Head of caudate nucleus (tissue), 42 donors: ENCODE results near the gene TTC19.
"Not testable (repeated sequence)": the region's sequence is repeated elsewhere in the genome, so short reads cannot be mapped to it uniquely, and the experiment has no call there.

Experiments
- DNase-seq, 42 donors: peaks; one replicate each; pipeline versions ENCODE4 v3.0.0 to v3.0.0-alpha.2; 2020 to 2021; ENCODE audit warnings: mixed read lengths in 7 of 42
- intact Hi-C: fragments of 100-400 bp; cut with DNase I; formaldehyde crosslinking; loops from one replicate; pipeline ENCODE4 v1.15.0; 2022

TTC19 gene

GRCh38 chr17:15971098-15971678 is 28.4 kb upstream of the TTC19 start:
- intact Hi-C loops, result no loop called here
- no peak for DNase-seq

GRCh38 chr17:15971882-15972281 is 27.7 kb upstream of the TTC19 start:
- DNase-seq, result no peak
- intact Hi-C loops, result no loop called here

GRCh38 chr17:15972497-15972951 is 27.1 kb upstream of the TTC19 start:
- no peak for DNase-seq
- intact Hi-C loops, result no loop called here

- DNase-seq, result no peak
- intact Hi-C loops, result no loop called here
Observed at GRCh38 chr17:15973016-15973415, 26.6 kb upstream of the TTC19 start.

- no peak for DNase-seq
- intact Hi-C loops, result no loop called here
Observed at GRCh38 chr17:15973834-15974233, 25.8 kb upstream of the TTC19 start.

GRCh38 chr17:15977894-15978293 is 21.7 kb upstream of the TTC19 start:
- intact Hi-C loops, result no loop called here

GRCh38 chr17:15978606-15979005 is 21.0 kb upstream of the TTC19 start:
- no peak for DNase-seq
- intact Hi-C loops, result no loop called here

More at GRCh38 chr17:15977894-15978293, 21.7 kb upstream of the TTC19 start:
- no peak for DNase-seq

GRCh38 chr17:15979013-15979412 is 20.6 kb upstream of the TTC19 start:
- DNase-seq, intact Hi-C loops: not testable (repeated sequence)

GRCh38 chr17:15981208-15981607 is 18.4 kb upstream of the TTC19 start:
- intact Hi-C loops, result no loop called here

GRCh38 chr17:15981646-15982580 is 17.7 kb upstream of the TTC19 start:
- DNase-seq, result no peak

More at GRCh38 chr17:15981208-15981607, 18.4 kb upstream of the TTC19 start:
- DNase-seq, result no peak

GRCh38 chr17:15996322-15996721 is 3.3 kb upstream of the TTC19 start:
- no peak for DNase-seq
- intact Hi-C loops, result loop anchor here (5.0 kb wide), 1 partner anchor 169 kb away; no protein-coding TSS in a partner anchor

More at GRCh38 chr17:15981646-15982580, 17.7 kb upstream of the TTC19 start:
- intact Hi-C loops, result no loop called here

GRCh38 chr17:15998031-15998562 is 1.5 kb upstream of the TTC19 start:
- no peak for DNase-seq
- intact Hi-C loops, result loop anchor here (5.0 kb wide), 1 partner anchor 171 kb away; no protein-coding TSS in a partner anchor

GRCh38 chr17:15999974-16000827 is 577 bp downstream of the TTC19 start:
- peak in 31 of 42 donors; percentile 9 to 62 (median 31) for DNase-seq
- intact Hi-C loops, result loop anchor here (5.0 kb wide), 2 partner anchors 173 to 217 kb away; partner anchors contain the start of genes NCOR1 and PIGL

GRCh38 chr17:16001226-16001897 is 1.7 kb downstream of the TTC19 start:
- intact Hi-C loops, result loop anchor here (5.0 kb wide), 1 partner anchor 216 kb away; the partner anchor contains the start of genes NCOR1 and PIGL
- no peak for DNase-seq

GRCh38 chr17:16002708-16003260 is 3.2 kb downstream of the TTC19 start:
- intact Hi-C loops, result loop anchor here (5.0 kb wide), 1 partner anchor 215 kb away; the partner anchor contains the start of genes NCOR1 and PIGL
- no peak for DNase-seq

- intact Hi-C loops, result loop anchor here (5.0 kb wide), 1 partner anchor 213 kb away; the partner anchor contains the start of genes NCOR1 and PIGL
- DNase-seq, result no peak
Observed at GRCh38 chr17:16003841-16004240, 4.2 kb downstream of the TTC19 start.

- intact Hi-C loops, result no loop called here
- DNase-seq, result no peak
Observed at GRCh38 chr17:16005636-16006035, 6.0 kb downstream of the TTC19 start.

GRCh38 chr17:16007439-16007838 is 7.8 kb downstream of the TTC19 start:
- no peak for DNase-seq
- intact Hi-C loops, result no loop called here
